Mesothelial cell of epicardium (in vitro differentiated cells): ENCODE data around the gene TBRG4. TPM values are rescaled to one million over a fixed set of nuclear protein-coding genes. Genes with fewer than 3 reads are reported as not detected.

Source experiments
- DNase-seq, 2 experiments: peaks; one replicate each; pipeline ENCODE4 v3.0.0; 2021; ENCODE audit warnings: low spot score in 2 of 2; ENCODE audit not compliant: unreplicated experiment in 2 of 2
- H3K27ac Mint-ChIP-seq: 2 replicates; pipeline ENCODE4 v1.8.0; 2021; ENCODE audit warnings: mixed read lengths
- H3K27me3 Mint-ChIP-seq: 2 replicates; pipeline ENCODE4 v1.8.0; 2021; ENCODE audit warnings: low read depth, mixed read lengths
- H3K36me3 Mint-ChIP-seq: 2 replicates; pipeline ENCODE4 v1.8.0; 2021; ENCODE audit warnings: mixed read lengths
- H3K4me1 Mint-ChIP-seq: 2 replicates; pipeline ENCODE4 v1.8.0; 2021; ENCODE audit warnings: mixed read lengths
- H3K4me3 Mint-ChIP-seq: 2 replicates; pipeline ENCODE4 v1.8.0; 2021; ENCODE audit warnings: mild to moderate bottlenecking, moderate library complexity, mixed read lengths
- H3K9me3 Mint-ChIP-seq: 2 replicates; pipeline ENCODE4 v1.8.0; 2021; ENCODE audit warnings: mixed read lengths
- CTCF ChIP-seq: fragments of 200-600 bp; sonication (generic); IDR thresholded peaks from one replicate; pipeline ENCODE4 v1.5.0; 2021; ENCODE audit warnings: antibody characterized with exemption; ENCODE audit not compliant: unreplicated experiment
- total RNA-seq: library from RNA; stranded (reverse); gene quantifications from 3 replicates; pipeline ENCODE4 v1.2.1, GENCODE V29; 2021

The TBRG4 gene
- total RNA-seq, 1 donor from 2014 or later, result 68.1 TPM

- DNase-seq, result no peak
- no peaks in the 10 kb centered on the region for H3K36me3 Mint-ChIP-seq
- H3K4me1 Mint-ChIP-seq, result no peaks in the 10 kb centered on the region
- no peak overlapping the region for H3K27ac Mint-ChIP-seq
- H3K4me3 Mint-ChIP-seq, result no peak overlapping the region
- H3K9me3 Mint-ChIP-seq, result no peaks in the 10 kb centered on the region
- H3K27me3 Mint-ChIP-seq, result peaks cover 26% of the 10 kb centered on the region
- no peak for TF ChIP-seq CTCF
These were observed 36.6 kb upstream of the TBRG4 start for GRCh38 chr7:45147858-45148652.

- peaks cover 26% of the 10 kb centered on the region for H3K27me3 Mint-ChIP-seq
- H3K4me3 Mint-ChIP-seq, result no peak overlapping the region
- H3K9me3 Mint-ChIP-seq, result no peaks in the 10 kb centered on the region
- H3K36me3 Mint-ChIP-seq, result no peaks in the 10 kb centered on the region
- DNase-seq, result no peak
- no peaks in the 10 kb centered on the region for H3K4me1 Mint-ChIP-seq
- TF ChIP-seq CTCF, result no peak
- no peak overlapping the region for H3K27ac Mint-ChIP-seq
These were observed 35.3 kb upstream of the TBRG4 start for GRCh38 chr7:45146531-45147379.

DNA sequence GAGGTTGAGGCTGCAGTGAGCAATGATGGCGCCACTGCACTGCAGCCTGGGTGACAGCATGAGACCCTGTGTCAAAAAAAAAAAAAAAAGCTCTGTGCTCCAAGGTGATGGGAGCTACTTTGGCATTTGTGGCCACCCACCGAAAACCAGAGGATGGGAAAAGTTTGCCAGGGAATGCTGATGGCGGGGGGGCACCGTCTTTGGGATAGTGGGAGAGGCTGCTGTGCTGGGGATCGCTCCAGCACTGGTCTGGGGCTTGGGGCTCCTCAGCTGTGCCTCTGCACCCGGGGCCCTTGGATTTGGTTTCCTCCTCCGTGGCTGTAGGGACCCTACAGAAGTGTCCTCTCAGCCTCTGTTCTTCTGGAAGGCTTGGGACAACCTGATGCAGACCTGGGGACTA is 34.4 kb upstream of the TBRG4 start:
- Mint-ChIP-seq H3K9me3 (no peaks in the 10 kb centered on the region), H3K4me3 (no peak overlapping the region), H3K27me3 (peaks cover 22% of the 10 kb centered on the region), H3K36me3 (no peaks in the 10 kb centered on the region), H3K27ac (no peak overlapping the region), H3K4me1 (no peaks in the 10 kb centered on the region)
- TF ChIP-seq CTCF, result no peak
- DNase-seq, result no peak

- no peak overlapping the region for H3K27ac Mint-ChIP-seq
- peaks cover 16% of the 10 kb centered on the region for H3K27me3 Mint-ChIP-seq
- no peaks in the 10 kb centered on the region for H3K36me3 Mint-ChIP-seq
- no peak for TF ChIP-seq CTCF
- DNase-seq, result no peak
- H3K9me3 Mint-ChIP-seq, result no peaks in the 10 kb centered on the region
- no peaks in the 10 kb centered on the region for H3K4me1 Mint-ChIP-seq
- no peak overlapping the region for H3K4me3 Mint-ChIP-seq
These were observed 32.1 kb upstream of the TBRG4 start for GRCh38 chr7:45143616-45144015.

- peaks cover 19% of the 10 kb centered on the region for H3K27me3 Mint-ChIP-seq
- H3K27ac Mint-ChIP-seq, result no peak overlapping the region
- no peak overlapping the region for H3K4me3 Mint-ChIP-seq
- no peaks in the 10 kb centered on the region for H3K36me3 Mint-ChIP-seq
- no peaks in the 10 kb centered on the region for H3K4me1 Mint-ChIP-seq
- no peak for DNase-seq
- H3K9me3 Mint-ChIP-seq, result no peaks in the 10 kb centered on the region
- TF ChIP-seq CTCF, result no peak
These were observed 29.3 kb upstream of the TBRG4 start for GRCh38 chr7:45140827-45141226.
